HG03280 (cell line): ENCODE results near the gene GATC.

Source experiments
- ATAC-seq: cut with Tn5 transposase; IDR thresholded peaks from one replicate; pipeline ENCODE4 v1.9.1; 2021; ENCODE audit warnings: mild to moderate bottlenecking, moderate library complexity; ENCODE audit not compliant: unreplicated experiment

The GATC gene

GRCh38 chr12:120495731-120496412 lies 49.6 kb downstream of the GATC start, which contains the start of gene DYNLL1:
DYNLL1 (plus strand) TSS chr12:120496113; CDS start chr12:120496422, 309 bp downstream.
- peak; percentile 96 for ATAC-seq

DNA sequence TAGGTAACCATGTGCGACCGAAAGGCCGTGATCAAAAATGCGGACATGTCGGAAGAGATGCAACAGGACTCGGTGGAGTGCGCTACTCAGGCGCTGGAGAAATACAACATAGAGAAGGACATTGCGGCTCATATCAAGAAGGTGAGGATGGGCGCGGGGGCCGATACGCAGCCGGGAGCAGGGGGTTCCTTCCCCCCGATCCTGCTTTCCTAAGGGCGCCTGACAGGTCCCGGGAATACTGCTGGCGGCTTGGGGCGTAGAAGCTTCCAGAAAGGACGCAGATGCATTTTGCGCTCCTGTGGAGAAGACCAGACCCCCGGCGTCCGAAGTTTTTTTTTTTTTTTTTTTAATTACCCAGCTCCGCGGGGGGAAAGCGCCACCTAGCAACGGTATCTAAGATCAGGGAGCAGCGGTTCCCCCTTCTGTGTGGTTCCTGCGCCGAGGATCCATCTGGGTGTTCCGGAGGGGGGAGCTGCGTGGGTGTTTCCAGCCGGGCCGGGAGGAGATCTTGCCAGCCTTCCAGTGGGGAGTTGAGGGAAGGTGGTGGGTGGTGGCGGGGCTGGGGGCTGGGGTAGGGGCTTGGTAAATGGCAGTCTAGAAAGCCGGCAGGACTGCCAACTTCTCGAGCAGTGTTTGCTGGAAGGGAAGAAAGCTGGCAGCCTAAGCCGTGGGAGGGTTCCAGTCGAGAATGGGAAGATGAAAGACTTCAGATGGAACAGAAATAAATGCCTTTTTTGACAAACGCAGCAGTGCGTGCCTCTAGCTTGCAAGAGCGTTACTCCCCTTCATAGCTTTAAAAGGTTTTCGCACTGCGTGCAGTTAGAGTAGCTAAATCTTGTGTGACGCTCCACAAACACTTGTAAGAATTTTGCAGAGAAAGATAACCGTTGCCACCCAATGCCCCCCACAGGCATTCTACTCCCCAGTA lies 50.4 kb downstream of the GATC start:
- no peak for ATAC-seq

- ATAC-seq, result no peak
Observed at GRCh38 chr12:120497524-120498150, 51.4 kb downstream of the GATC start.

GRCh38 chr12:120498870-120499515 lies 52.7 kb downstream of the GATC start:
- no peak for ATAC-seq

GRCh38 chr12:120500581-120500980 lies 54.3 kb downstream of the GATC start:
- ATAC-seq, result no peak

- ATAC-seq, result no peak
Observed at GRCh38 chr12:120504587-120504986, 58.3 kb downstream of the GATC start.

- no peak for ATAC-seq
Observed at GRCh38 chr12:120508537-120508936, 62.3 kb downstream of the GATC start.
